T-helper 9 cell (primary cell): Measurements from ENCODE around the gene GTF2A1L.
"Not testable (repeated sequence)": the region's sequence is repeated elsewhere in the genome, so short reads cannot be mapped to it uniquely, and the experiment has no call there.

Experiments used
- DNase-seq: peaks from one replicate; pipeline ENCODE4 v3.0.0-alpha.2; 2020

The GTF2A1L gene

GRCh38 chr2:48607307-48608014 is 10.2 kb upstream of the GTF2A1L start:
- no peak for DNase-seq

- DNase-seq, result no peak
Observed at GRCh38 chr2:48613211-48613610, 4.4 kb upstream of the GTF2A1L start.

GRCh38 chr2:48614581-48614980 is 3.1 kb upstream of the GTF2A1L start:
- not testable (repeated sequence) for DNase-seq

- DNase-seq, result no peak
Observed at GRCh38 chr2:48619526-48619925, 1.9 kb downstream of the GTF2A1L start.

GRCh38 chr2:48620604-48621003 is 2.9 kb downstream of the GTF2A1L start:
- DNase-seq, result no peak

GRCh38 chr2:48622691-48623090 is 5.0 kb downstream of the GTF2A1L start:
- not testable (repeated sequence) for DNase-seq

- DNase-seq, result no peak
Observed at GRCh38 chr2:48624696-48625095, 7.0 kb downstream of the GTF2A1L start.

- DNase-seq, result no peak
Observed at GRCh38 chr2:48626047-48626446, 8.4 kb downstream of the GTF2A1L start.

- DNase-seq, result no peak
Observed at GRCh38 chr2:48633143-48633542, 15.5 kb downstream of the GTF2A1L start.

- no peak for DNase-seq
Observed at GRCh38 chr2:48635786-48636185, 18.1 kb downstream of the GTF2A1L start.

GRCh38 chr2:48638261-48638660 is 20.6 kb downstream of the GTF2A1L start:
- DNase-seq, result no peak

GRCh38 chr2:48651158-48651790 is 33.6 kb downstream of the GTF2A1L start:
- DNase-seq, result no peak

- DNase-seq, result no peak
Observed at GRCh38 chr2:48668992-48669391, 51.3 kb downstream of the GTF2A1L start.

GRCh38 chr2:48673581-48673980 is 55.9 kb downstream of the GTF2A1L start:
- no peak for DNase-seq

- DNase-seq, result no peak
Observed at GRCh38 chr2:48674933-48675332, 57.3 kb downstream of the GTF2A1L start.

- DNase-seq, result no peak
Observed at GRCh38 chr2:48677450-48677849, 59.8 kb downstream of the GTF2A1L start.

GRCh38 chr2:48685126-48685525 is 67.5 kb downstream of the GTF2A1L start:
- DNase-seq, result no peak

GRCh38 chr2:48691935-48692691 is 74.5 kb downstream of the GTF2A1L start:
- DNase-seq, result no peak

GRCh38 chr2:48693066-48693465 is 75.4 kb downstream of the GTF2A1L start:
- DNase-seq, result no peak

- no peak for DNase-seq
Observed at GRCh38 chr2:48693645-48694044, 76.0 kb downstream of the GTF2A1L start.

- DNase-seq, result no peak
Observed at GRCh38 chr2:48694149-48694548, 76.5 kb downstream of the GTF2A1L start.

GRCh38 chr2:48695991-48696390 is 78.3 kb downstream of the GTF2A1L start:
- no peak for DNase-seq

- no peak for DNase-seq
Observed at GRCh38 chr2:48696881-48697280, 79.2 kb downstream of the GTF2A1L start.
